CD14-positive monocyte (primary cell): ENCODE results near the gene APOL4. TPM values are rescaled to one million over a fixed set of nuclear protein-coding genes. Genes with fewer than 3 reads are reported as not detected.

Experiments used
- DNase-seq, 3 donors: peaks; one replicate each; pipeline ENCODE4 v3.0.0-alpha.2; 2011 to 2022
- H2AFZ ChIP-seq: 2 replicates; pipeline ENCODE4 v1.6.0; 2012; ENCODE audit warnings: mild to moderate bottlenecking, low read depth, low read length, inconsistent platforms; ENCODE audit not compliant: insufficient read depth, poor library complexity, severe bottlenecking
- H3K27ac ChIP-seq, 2 donors: 1 replicate in 1 of 2; 2 replicates in 1 of 2; pipeline ENCODE4 v1.5.1; 2012 to 2013; ENCODE audit warnings: low read length in 2 of 2, control low read depth in 1 of 2, inconsistent platforms in 1 of 2, low read depth in 1 of 2, mild to moderate bottlenecking in 1 of 2
- H3K27me3 ChIP-seq, 2 donors: one replicate each; pipeline versions ENCODE4 v1.6.0 to v1.6.1; 2011 to 2013; ENCODE audit warnings: low read length in 2 of 2; ENCODE audit not compliant: control insufficient read depth in 2 of 2, insufficient read depth in 2 of 2
- H3K36me3 ChIP-seq, 2 donors: replicated peaks in 1 of 2; 1 replicate in 1 of 2; 2 replicates in 1 of 2; pipeline versions ENCODE4 v1.5.1 to v1.6.1; 2012 to 2013; ENCODE audit warnings: low read length in 2 of 2, control low read depth in 1 of 2, inconsistent platforms in 1 of 2, mild to moderate bottlenecking in 1 of 2; ENCODE audit not compliant: insufficient read depth in 2 of 2, control insufficient read depth in 1 of 2
- H3K4me1 ChIP-seq, 2 donors: 1 replicate in 1 of 2; 2 replicates in 1 of 2; pipeline versions ENCODE4 v1.5.1 to v1.6.1; 2012 to 2013; ENCODE audit warnings: low read length in 2 of 2, control low read depth in 1 of 2, inconsistent platforms in 1 of 2, mild to moderate bottlenecking in 1 of 2, moderate library complexity in 1 of 2; ENCODE audit not compliant: insufficient read depth in 2 of 2, control insufficient read depth in 1 of 2
- H3K4me2 ChIP-seq: replicated peaks from 2 replicates; pipeline ENCODE3; 2012; ENCODE audit warnings: low read length, moderate library complexity, mild to moderate bottlenecking; ENCODE audit not compliant: poor library complexity, severe bottlenecking; ENCODE audit errors: extremely low read depth
- H3K4me3 ChIP-seq, 3 experiments: fragments of 200-600 bp in 1 of 3; sonication (generic) in 1 of 3; replicated peaks in 1 of 3; 1 replicate in 2 of 3; 2 replicates in 1 of 3; pipeline ENCODE4 v1.5.1; 2011 to 2013; ENCODE audit warnings: low read length in 3 of 3, mild to moderate bottlenecking in 3 of 3, control low read depth in 2 of 3, low read depth in 2 of 3, inconsistent platforms in 1 of 3, moderate library complexity in 1 of 3
- H3K79me2 ChIP-seq: 2 replicates; pipeline ENCODE4 v1.6.0; 2012; ENCODE audit warnings: mild to moderate bottlenecking, control low read depth, inconsistent platforms, low read length, moderate library complexity; ENCODE audit not compliant: insufficient read depth
- H3K9ac ChIP-seq: 2 replicates; pipeline ENCODE4 v1.6.0; 2017; ENCODE audit warnings: low read length, mild to moderate bottlenecking; ENCODE audit not compliant: insufficient read depth, poor library complexity, severe bottlenecking
- H3K9me3 ChIP-seq, 2 donors: replicated peaks in 1 of 2; 1 replicate in 1 of 2; 2 replicates in 1 of 2; pipeline versions ENCODE4 v1.5.1 to v1.6.1; 2012 to 2013; ENCODE audit warnings: low read length in 2 of 2, control low read depth in 1 of 2; ENCODE audit not compliant: control insufficient read depth in 1 of 2, insufficient read depth in 1 of 2
- H4K20me1 ChIP-seq: 2 replicates; pipeline ENCODE4 v1.6.0; 2012; ENCODE audit warnings: mild to moderate bottlenecking, low read length, control low read depth, moderate library complexity; ENCODE audit not compliant: insufficient read depth
- H3K27ac Mint-ChIP-seq, 7 donors: one replicate each; pipeline ENCODE4 v1.8.0; 2020; ENCODE audit warnings: mild to moderate bottlenecking in 7 of 7, mixed read lengths in 7 of 7, moderate library complexity in 6 of 7, inconsistent platforms in 2 of 7
- H3K27me3 Mint-ChIP-seq, 3 donors: one replicate each; pipeline ENCODE4 v1.8.0; 2021 to 2022; ENCODE audit warnings: low read depth in 3 of 3, mild to moderate bottlenecking in 3 of 3, mixed read lengths in 3 of 3, moderate library complexity in 3 of 3, inconsistent platforms in 1 of 3
- H3K36me3 Mint-ChIP-seq, 2 donors: one replicate each; pipeline ENCODE4 v1.8.0; 2020; ENCODE audit warnings: mixed read lengths in 2 of 2, inconsistent platforms in 1 of 2, mild to moderate bottlenecking in 1 of 2
- H3K4me1 Mint-ChIP-seq: one replicate; pipeline ENCODE4 v1.8.0; 2020; ENCODE audit warnings: mild to moderate bottlenecking, mixed read lengths
- H3K4me3 Mint-ChIP-seq, 2 donors: one replicate each; pipeline ENCODE4 v1.8.0; 2020; ENCODE audit warnings: mild to moderate bottlenecking in 2 of 2, mixed read lengths in 2 of 2, moderate library complexity in 1 of 2
- H3K9me3 Mint-ChIP-seq, 7 donors: one replicate each; pipeline ENCODE4 v1.8.0; 2020 to 2022; ENCODE audit warnings: mixed read lengths in 7 of 7, mild to moderate bottlenecking in 6 of 7, moderate library complexity in 6 of 7, inconsistent platforms in 2 of 7
- CTCF ChIP-seq: fragments of 200-600 bp; IDR thresholded peaks from one replicate; pipeline ENCODE4 v1.8.0; 2022; ENCODE audit warnings: antibody characterized with exemption, mild to moderate bottlenecking
- WGBS: methylation state at CpG from one replicate; pipeline ENCODE4 v1.1.5; 2013; ENCODE audit warnings: missing lambda C conversion rate; ENCODE audit not compliant: insufficient coverage; 5-methylcytosine and 5-hydroxymethylcytosine counted together
- intact Hi-C, 2 donors: fragments of 100-400 bp; cut with micrococcal nuclease; formaldehyde crosslinking; loops; one replicate each; pipeline versions ENCODE4 v1.15.0 to v1.15.1; 2023
- polyA plus RNA-seq, 3 donors: library from polyadenylated mRNA; depleted of rRNA in 1 of 3; unstranded in 2 of 3; stranded (reverse) in 1 of 3; fragments of 300-500 nt in 2 of 3; fragments of >200 nt in 1 of 3; fragmentation: Illumina TruSeq in 2 of 3; gene quantifications; 1 replicate in 2 of 3; 2 replicates in 1 of 3; pipeline ENCODE4 v1.2.3, GENCODE V29; 2012 to 2021

The APOL4 gene
- polyA plus RNA-seq, 3 donors, result 0.51 to 1.4 (median 0.71) TPM

DNA sequence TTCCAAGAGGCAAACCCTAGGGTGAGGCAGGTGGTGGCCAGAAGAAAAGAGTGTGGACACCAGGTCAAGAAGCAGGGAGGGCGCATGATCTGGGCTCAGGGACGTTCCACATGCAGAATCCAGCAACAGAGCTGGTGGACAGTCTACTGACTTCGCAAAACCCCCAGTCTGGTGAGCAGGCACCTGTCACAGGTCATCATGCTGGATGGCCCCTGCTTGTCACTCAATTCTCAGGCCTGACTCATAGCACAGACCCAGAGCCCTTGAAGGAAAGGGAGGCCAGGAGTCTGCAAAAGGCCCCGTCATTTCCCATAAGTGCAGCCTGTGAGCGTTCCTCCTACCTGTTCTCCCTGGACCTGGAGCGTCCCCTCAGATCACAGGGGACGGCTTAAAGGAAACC lies 18.2 kb downstream of the APOL4 start:
- H3K4me1 ChIP-seq, result peaks cover 4 to 5% of the 10 kb centered on the region in 2 donors
- Mint-ChIP-seq H3K4me1 (peaks cover 14% of the 10 kb centered on the region), H3K27ac (no peak overlapping the region), H3K27me3 (peaks cover 0 to 2% (median 2%) of the 10 kb centered on the region in 3 donors), H3K36me3 (no peaks in the 10 kb centered on the region), H3K4me3 (no peak overlapping the region), H3K9me3 (peaks cover 0 to 2% (median 0%) of the 10 kb centered on the region in 7 donors)
- no peak overlapping the region for H3K4me3 ChIP-seq
- H3K27ac ChIP-seq, result no peak overlapping the region
- no peaks in the 10 kb centered on the region for H4K20me1 ChIP-seq
- DNase-seq, result no peak
- H3K79me2 ChIP-seq, result no peaks in the 10 kb centered on the region
- no peak overlapping the region for H3K4me2 ChIP-seq
- intact Hi-C loops, result no loop called here
- no peaks in the 10 kb centered on the region for H3K9me3 ChIP-seq
- no peak overlapping the region for H2AFZ ChIP-seq
- no peaks in the 10 kb centered on the region for H3K36me3 ChIP-seq
- H3K9ac ChIP-seq, result no peak overlapping the region
- WGBS, result 98% methylated on average over 7 of the region's 7 CpGs
- no peaks in the 10 kb centered on the region for H3K27me3 ChIP-seq
- TF ChIP-seq CTCF, result no peak

DNA sequence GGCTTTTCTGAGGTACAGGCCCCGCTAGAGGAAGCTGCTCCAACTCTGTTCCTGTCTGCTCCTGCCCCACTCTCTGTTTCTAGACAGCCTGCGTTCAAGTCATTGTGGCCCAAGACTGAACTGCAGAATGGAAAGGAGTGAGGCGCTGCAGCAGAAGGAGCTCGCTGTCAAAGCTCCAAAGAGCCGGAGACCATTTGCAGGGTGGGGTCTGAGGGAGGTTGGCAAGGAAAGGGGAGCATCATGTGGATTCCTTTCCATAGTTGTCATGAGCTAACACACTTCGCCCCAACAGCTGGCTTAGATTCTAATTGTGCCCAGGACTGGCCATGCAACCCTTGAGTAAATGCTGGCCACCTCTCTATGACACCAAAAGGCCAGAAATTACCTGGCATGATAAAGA lies 18.8 kb downstream of the APOL4 start:
- H2AFZ ChIP-seq, result no peak overlapping the region
- H3K4me1 Mint-ChIP-seq, result peaks cover 14% of the 10 kb centered on the region
- H3K36me3 Mint-ChIP-seq, result no peaks in the 10 kb centered on the region
- H3K9me3 Mint-ChIP-seq, result peaks cover 0 to 2% (median 0%) of the 10 kb centered on the region in 7 donors
- H3K79me2 ChIP-seq, result no peaks in the 10 kb centered on the region
- no peak overlapping the region for H3K4me3 ChIP-seq
- peaks cover 4 to 5% of the 10 kb centered on the region in 2 donors for H3K4me1 ChIP-seq
- WGBS, result 94% methylated on average over 4 of the region's 6 CpGs
- no peak overlapping the region for H3K27ac Mint-ChIP-seq
- H3K36me3 ChIP-seq, result no peaks in the 10 kb centered on the region
- H3K27ac ChIP-seq, result no peak overlapping the region
- no peak overlapping the region for H3K4me3 Mint-ChIP-seq
- no peak for TF ChIP-seq CTCF
- no peak overlapping the region for H3K4me2 ChIP-seq
- H3K27me3 Mint-ChIP-seq, result peaks cover 0 to 2% (median 0%) of the 10 kb centered on the region in 3 donors
- H3K9ac ChIP-seq, result no peak overlapping the region
- DNase-seq, result no peak
- no peaks in the 10 kb centered on the region for H3K27me3 ChIP-seq
- intact Hi-C loops, result no loop called here
- H3K9me3 ChIP-seq, result no peaks in the 10 kb centered on the region
- H4K20me1 ChIP-seq, result no peaks in the 10 kb centered on the region
